Dendritic cell treated with granulocyte-macrophage colony-stimulating factor and Interleukin-4, amounts not matched to agents 40 ng/mL and 50 ng/mL, for 4 days (primary cell): ENCODE results near the gene PRKN.
"Not testable (repeated sequence)": the region's sequence is repeated elsewhere in the genome, so short reads cannot be mapped to it uniquely, and the experiment has no call there.

Experiments
- H3K27ac Mint-ChIP-seq: one replicate; pipeline ENCODE4 v1.8.0; 2022; ENCODE audit warnings: mild to moderate bottlenecking, mixed read lengths
- H3K27me3 Mint-ChIP-seq: one replicate; pipeline ENCODE4 v1.8.0; 2022; ENCODE audit warnings: mild to moderate bottlenecking, mixed read lengths
- H3K36me3 Mint-ChIP-seq: one replicate; pipeline ENCODE4 v1.8.0; 2022; ENCODE audit warnings: low read depth, mixed read lengths
- H3K4me1 Mint-ChIP-seq: one replicate; pipeline ENCODE4 v1.8.0; 2022; ENCODE audit warnings: low read depth, mixed read lengths
- H3K4me3 Mint-ChIP-seq: one replicate; pipeline ENCODE4 v1.8.0; 2022; ENCODE audit warnings: mild to moderate bottlenecking, moderate library complexity, mixed read lengths
- H3K9me3 Mint-ChIP-seq: one replicate; pipeline ENCODE4 v1.8.0; 2022; ENCODE audit warnings: mixed read lengths
- intact Hi-C: fragments of 100-400 bp; cut with micrococcal nuclease; formaldehyde crosslinking; loops from one replicate; pipeline ENCODE4 v1.15.0; 2022

The PRKN gene

GRCh38 chr6:162390961-162391811, 336.4 kb downstream of the PRKN start:
- H3K36me3 Mint-ChIP-seq, H3K4me3 Mint-ChIP-seq, H3K4me1 Mint-ChIP-seq, H3K27me3 Mint-ChIP-seq, intact Hi-C loops, H3K27ac Mint-ChIP-seq: not testable (repeated sequence)
- H3K9me3 Mint-ChIP-seq, result peaks cover 14% of the 10 kb centered on the region

GRCh38 chr6:162389343-162390085, 338.1 kb downstream of the PRKN start:
- H3K4me1 Mint-ChIP-seq, result no peaks in the 10 kb centered on the region
- intact Hi-C loops, result no loop called here
- no peaks in the 10 kb centered on the region for H3K36me3 Mint-ChIP-seq
- H3K9me3 Mint-ChIP-seq, result peaks cover 14% of the 10 kb centered on the region
- H3K4me3 Mint-ChIP-seq, result no peak overlapping the region
- no peak overlapping the region for H3K27ac Mint-ChIP-seq
- no peaks in the 10 kb centered on the region for H3K27me3 Mint-ChIP-seq

GRCh38 chr6:162388383-162388777, 339.2 kb downstream of the PRKN start:
- H3K4me1 Mint-ChIP-seq, result no peaks in the 10 kb centered on the region
- H3K4me3 Mint-ChIP-seq, result no peak overlapping the region
- H3K9me3 Mint-ChIP-seq, result peaks cover 25% of the 10 kb centered on the region
- intact Hi-C loops, result no loop called here
- no peaks in the 10 kb centered on the region for H3K36me3 Mint-ChIP-seq
- H3K27me3 Mint-ChIP-seq, result no peaks in the 10 kb centered on the region
- H3K27ac Mint-ChIP-seq, result no peak overlapping the region

- no peaks in the 10 kb centered on the region for H3K36me3 Mint-ChIP-seq
- no peak overlapping the region for H3K4me3 Mint-ChIP-seq
- H3K4me1 Mint-ChIP-seq, result no peaks in the 10 kb centered on the region
- H3K9me3 Mint-ChIP-seq, result peaks cover 30% of the 10 kb centered on the region
- H3K27me3 Mint-ChIP-seq, result no peaks in the 10 kb centered on the region
- no peak overlapping the region for H3K27ac Mint-ChIP-seq
- intact Hi-C loops, result no loop called here
Measured at GRCh38 chr6:162387718-162388382, 339.7 kb downstream of the PRKN start.

- H3K4me1 Mint-ChIP-seq, result no peaks in the 10 kb centered on the region
Measured at GRCh38 chr6:162385980-162386379, 341.6 kb downstream of the PRKN start.

GRCh38 chr6:162379757-162380409, 347.7 kb downstream of the PRKN start:
- H3K4me3 Mint-ChIP-seq, result no peak overlapping the region
- intact Hi-C loops, result no loop called here
- H3K36me3 Mint-ChIP-seq, result no peaks in the 10 kb centered on the region
- H3K4me1 Mint-ChIP-seq, result no peaks in the 10 kb centered on the region
- H3K27me3 Mint-ChIP-seq, result no peaks in the 10 kb centered on the region
- H3K9me3 Mint-ChIP-seq, result peaks cover 41% of the 10 kb centered on the region
- H3K27ac Mint-ChIP-seq, result no peak overlapping the region

More at GRCh38 chr6:162385980-162386379, 341.6 kb downstream of the PRKN start:
- Mint-ChIP-seq H3K9me3 (peaks cover 24% of the 10 kb centered on the region), H3K36me3 (no peaks in the 10 kb centered on the region), H3K27me3 (no peaks in the 10 kb centered on the region), H3K27ac (no peak overlapping the region), H3K4me3 (no peak overlapping the region)
- intact Hi-C loops, result no loop called here

GRCh38 chr6:162377735-162378134, 349.8 kb downstream of the PRKN start:
- no peaks in the 10 kb centered on the region for H3K4me1 Mint-ChIP-seq
- peaks cover 24% of the 10 kb centered on the region for H3K9me3 Mint-ChIP-seq
- no peak overlapping the region for H3K27ac Mint-ChIP-seq
- no peaks in the 10 kb centered on the region for H3K27me3 Mint-ChIP-seq
- intact Hi-C loops, result no loop called here
- no peaks in the 10 kb centered on the region for H3K36me3 Mint-ChIP-seq
- no peak overlapping the region for H3K4me3 Mint-ChIP-seq

GRCh38 chr6:162373868-162374267, 353.7 kb downstream of the PRKN start:
- H3K4me1 Mint-ChIP-seq, result no peaks in the 10 kb centered on the region
- H3K4me3 Mint-ChIP-seq, result no peak overlapping the region
- H3K36me3 Mint-ChIP-seq, result no peaks in the 10 kb centered on the region
- peaks cover 36% of the 10 kb centered on the region for H3K9me3 Mint-ChIP-seq
- H3K27ac Mint-ChIP-seq, result no peak overlapping the region
- no peaks in the 10 kb centered on the region for H3K27me3 Mint-ChIP-seq
- intact Hi-C loops, result no loop called here

- H3K4me3 Mint-ChIP-seq, result no peak overlapping the region
- intact Hi-C loops, result no loop called here
- no peaks in the 10 kb centered on the region for H3K4me1 Mint-ChIP-seq
- H3K36me3 Mint-ChIP-seq, result no peaks in the 10 kb centered on the region
- H3K27ac Mint-ChIP-seq, result no peak overlapping the region
- no peaks in the 10 kb centered on the region for H3K27me3 Mint-ChIP-seq
- H3K9me3 Mint-ChIP-seq, result peaks cover 39% of the 10 kb centered on the region
Measured at GRCh38 chr6:162373192-162373591, 354.4 kb downstream of the PRKN start.

- intact Hi-C loops, result no loop called here
- H3K9me3 Mint-ChIP-seq, result peaks cover 42% of the 10 kb centered on the region
- no peak overlapping the region for H3K27ac Mint-ChIP-seq
- no peaks in the 10 kb centered on the region for H3K36me3 Mint-ChIP-seq
- H3K4me1 Mint-ChIP-seq, result no peaks in the 10 kb centered on the region
- H3K27me3 Mint-ChIP-seq, result no peaks in the 10 kb centered on the region
- no peak overlapping the region for H3K4me3 Mint-ChIP-seq
Measured at GRCh38 chr6:162372106-162372505, 355.5 kb downstream of the PRKN start.

GRCh38 chr6:162371121-162371520, 356.4 kb downstream of the PRKN start:
- Mint-ChIP-seq H3K4me1 (no peaks in the 10 kb centered on the region), H3K9me3 (peaks cover 36% of the 10 kb centered on the region), H3K36me3 (no peaks in the 10 kb centered on the region), H3K27ac (no peak overlapping the region), H3K4me3 (no peak overlapping the region), H3K27me3 (no peaks in the 10 kb centered on the region)
- intact Hi-C loops, result no loop called here

- Mint-ChIP-seq H3K4me3 (no peak overlapping the region), H3K4me1 (no peaks in the 10 kb centered on the region)
Measured at GRCh38 chr6:162369091-162369490, 358.5 kb downstream of the PRKN start.

GRCh38 chr6:162364488-162364887, 363.1 kb downstream of the PRKN start:
- H3K9me3 Mint-ChIP-seq, result peaks cover 15% of the 10 kb centered on the region
- H3K36me3 Mint-ChIP-seq, result no peaks in the 10 kb centered on the region
- intact Hi-C loops, result no loop called here
- H3K4me1 Mint-ChIP-seq, result no peaks in the 10 kb centered on the region
- H3K4me3 Mint-ChIP-seq, result no peak overlapping the region
- H3K27ac Mint-ChIP-seq, result no peak overlapping the region
- no peaks in the 10 kb centered on the region for H3K27me3 Mint-ChIP-seq

More at GRCh38 chr6:162369091-162369490, 358.5 kb downstream of the PRKN start:
- Mint-ChIP-seq H3K36me3 (no peaks in the 10 kb centered on the region), H3K27ac (no peak overlapping the region), H3K9me3 (peaks cover 30% of the 10 kb centered on the region), H3K27me3 (no peaks in the 10 kb centered on the region)
- intact Hi-C loops, result no loop called here

- H3K9me3 Mint-ChIP-seq, result peaks cover 15% of the 10 kb centered on the region
- H3K4me3 Mint-ChIP-seq, result no peak overlapping the region
- no peaks in the 10 kb centered on the region for H3K36me3 Mint-ChIP-seq
- no peaks in the 10 kb centered on the region for H3K4me1 Mint-ChIP-seq
- H3K27ac Mint-ChIP-seq, result no peak overlapping the region
- intact Hi-C loops, result no loop called here
- H3K27me3 Mint-ChIP-seq, result no peaks in the 10 kb centered on the region
Measured at GRCh38 chr6:162363757-162364156, 363.8 kb downstream of the PRKN start.
